ENCODE measurements around the gene CSTF3.

- no peak for TF ChIP-seq CTCF (IDR thresholded peaks at IDR 0.05; ENCODE audit: poor library complexity, severe bottlenecking)
- no peak for TF ChIP-seq EZH2 (IDR thresholded peaks at IDR 0.05; ENCODE audit: borderline replicate concordance, insufficient read depth, low read length, poor library complexity, severe bottlenecking)
- no peak for TF ChIP-seq EP300 (conservative IDR thresholded peaks at IDR 0.05; ENCODE audit: poor library complexity, severe bottlenecking)
- no peak for TF ChIP-seq RAD21 (conservative IDR thresholded peaks at IDR 0.05)
- TF ChIP-seq TAF1 (IDR thresholded peaks at IDR 0.05; ENCODE audit: low read depth) = no peak
- no peak for TF ChIP-seq POLR2AphosphoS5 (IDR thresholded peaks at IDR 0.05)
- no peak for TF ChIP-seq REST (IDR thresholded peaks at IDR 0.05; ENCODE audit: borderline replicate concordance)
- no peak for TF ChIP-seq MXI1 (conservative IDR thresholded peaks at IDR 0.05; ENCODE audit: poor library complexity, severe bottlenecking)
- no peak for TF ChIP-seq SMC3 (conservative IDR thresholded peaks at IDR 0.05; ENCODE audit: poor library complexity)
These were observed 101.8 kb downstream of the CSTF3 start for GRCh38 chr11:33059331-33060007.
